GM12872 (cell line): ENCODE data around the gene CLCN2.

Experiments used
- TF ChIP-seq, protein P1 (sequence below): IDR thresholded peaks from 3 replicates; pipeline ENCODE4 v1.5.1; 2011; ENCODE audit warnings: low read depth, mild to moderate bottlenecking, low read length, moderate library complexity; ENCODE audit not compliant: insufficient read depth

CLCN2 gene

DNA sequence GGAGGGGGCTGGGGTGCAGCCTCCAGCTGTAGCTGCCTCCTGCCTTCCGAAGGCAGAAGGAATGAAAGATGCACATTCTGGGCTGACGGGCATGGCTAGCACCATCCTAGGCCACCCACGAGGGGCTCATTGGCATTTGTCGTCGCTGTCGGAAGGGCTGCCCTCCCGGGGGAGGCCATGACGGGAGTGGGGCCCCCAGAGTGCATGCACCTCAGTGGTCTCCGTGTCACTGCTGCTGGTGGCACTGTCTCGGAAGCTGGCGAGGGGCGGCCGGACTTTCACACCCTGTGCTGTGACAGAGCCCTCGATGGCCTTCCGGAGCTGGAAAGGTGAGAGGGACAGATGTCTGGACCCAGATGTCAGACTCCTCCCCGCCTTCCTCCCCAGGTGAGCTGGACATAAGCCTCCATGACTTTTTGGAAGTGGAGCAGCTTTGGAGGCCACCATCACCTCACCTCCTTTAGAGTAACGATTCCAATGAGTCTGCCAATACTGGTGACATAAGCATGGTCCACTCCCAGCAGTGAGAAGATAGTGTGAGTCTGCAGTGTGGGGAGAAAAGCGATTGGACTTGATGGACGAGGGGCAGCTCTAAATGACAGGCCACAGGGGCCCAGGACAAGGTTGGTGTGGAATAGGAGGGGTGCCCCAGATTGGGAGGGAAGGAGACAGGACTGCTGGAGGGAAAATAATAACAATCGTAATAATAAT lies 14.8 kb downstream of the CLCN2 start:
- TF ChIP-seq, protein P1, sequence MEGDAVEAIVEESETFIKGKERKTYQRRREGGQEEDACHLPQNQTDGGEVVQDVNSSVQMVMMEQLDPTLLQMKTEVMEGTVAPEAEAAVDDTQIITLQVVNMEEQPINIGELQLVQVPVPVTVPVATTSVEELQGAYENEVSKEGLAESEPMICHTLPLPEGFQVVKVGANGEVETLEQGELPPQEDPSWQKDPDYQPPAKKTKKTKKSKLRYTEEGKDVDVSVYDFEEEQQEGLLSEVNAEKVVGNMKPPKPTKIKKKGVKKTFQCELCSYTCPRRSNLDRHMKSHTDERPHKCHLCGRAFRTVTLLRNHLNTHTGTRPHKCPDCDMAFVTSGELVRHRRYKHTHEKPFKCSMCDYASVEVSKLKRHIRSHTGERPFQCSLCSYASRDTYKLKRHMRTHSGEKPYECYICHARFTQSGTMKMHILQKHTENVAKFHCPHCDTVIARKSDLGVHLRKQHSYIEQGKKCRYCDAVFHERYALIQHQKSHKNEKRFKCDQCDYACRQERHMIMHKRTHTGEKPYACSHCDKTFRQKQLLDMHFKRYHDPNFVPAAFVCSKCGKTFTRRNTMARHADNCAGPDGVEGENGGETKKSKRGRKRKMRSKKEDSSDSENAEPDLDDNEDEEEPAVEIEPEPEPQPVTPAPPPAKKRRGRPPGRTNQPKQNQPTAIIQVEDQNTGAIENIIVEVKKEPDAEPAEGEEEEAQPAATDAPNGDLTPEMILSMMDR = no peak

- TF ChIP-seq, protein P1 = peak; percentile 62; the same call in 2 of the 3 replicates
These were observed 15.9 kb downstream of the CLCN2 start for GRCh38 chr3:184345317-184346144.

- TF ChIP-seq, protein P1 = no peak
These were observed 16.7 kb downstream of the CLCN2 start for GRCh38 chr3:184344579-184345316.

- TF ChIP-seq, protein P1 = no peak
These were observed 18.1 kb downstream of the CLCN2 start for GRCh38 chr3:184343200-184343876.

GRCh38 chr3:184341925-184342324 lies 19.5 kb downstream of the CLCN2 start:
- TF ChIP-seq, protein P1 = no peak

GRCh38 chr3:184339001-184339400 lies 22.4 kb downstream of the CLCN2 start:
- TF ChIP-seq, protein P1 = no peak
